PC-3 (cell line): ENCODE results near the gene HDGFL2. TPM values are rescaled to one million over a fixed set of nuclear protein-coding genes. Genes with fewer than 3 reads are reported as not detected.

Source experiments
- ATAC-seq: fragments of 200-7000 bp; cut with Tn5 transposase; 2 replicates; pipeline ENCODE4 v1.9.1; 2020; ENCODE audit warnings: mild to moderate bottlenecking, moderate library complexity
- BruUV-seq: library from RNA; stranded (reverse); fragments of 400-500 nt; replicated peaks from 2 replicates; lab custom pipeline; 2021; lab: Mats Ljungman, UMichigan
- CTCF ChIA-PET: fragments of 300-600 bp; sonication (Branson Sonifier 250); formaldehyde crosslinking; loops from one replicate; lab custom pipeline; 2022; ENCODE audit warnings: antibody characterized with exemption; lab: Charles Lee
- POLR2A ChIA-PET: fragments of 300-600 bp; sonication (Branson Sonifier 250); formaldehyde crosslinking; loops from one replicate; lab custom pipeline; 2022; ENCODE audit warnings: antibody characterized with exemption; ENCODE audit not compliant: unreplicated experiment; lab: Charles Lee
- DNase-seq: peaks from one replicate; pipeline ENCODE4 v3.0.0-alpha.2; 2015
- H2AFZ ChIP-seq: fragments of 300-600 bp; sonication (generic); 2 replicates; pipeline ENCODE4 v1.6.0; 2016; ENCODE audit warnings: antibody characterized with exemption, low read length
- H3F3A ChIP-seq: fragments of 300-600 bp; sonication (generic); one replicate; pipeline ENCODE4 v1.6.0; 2017; ENCODE audit warnings: antibody characterized with exemption, low read length, control low read depth, mild to moderate bottlenecking; ENCODE audit not compliant: unreplicated experiment
- H3K27ac ChIP-seq: fragments of 300-600 bp; sonication (generic); 2 replicates; pipeline ENCODE4 v1.5.1; 2016; ENCODE audit warnings: mild to moderate bottlenecking, low read length
- H3K27me3 ChIP-seq: fragments of 300-600 bp; sonication (generic); 2 replicates; pipeline ENCODE4 v1.6.1; 2016; ENCODE audit warnings: low read length, mixed read lengths
- H3K36me3 ChIP-seq: fragments of 300-600 bp; sonication (generic); 2 replicates; pipeline ENCODE4 v1.6.1; 2016; ENCODE audit warnings: low read depth, mixed run types, low read length, mixed read lengths
- H3K4me1 ChIP-seq: fragments of 300-600 bp; sonication (generic); 2 replicates; pipeline ENCODE4 v1.5.1; 2016; ENCODE audit warnings: low read length; ENCODE audit not compliant: insufficient read depth
- H3K4me2 ChIP-seq: fragments of 300-600 bp; sonication (generic); 2 replicates; pipeline ENCODE4 v1.6.0; 2016; ENCODE audit warnings: low read length
- H3K4me3 ChIP-seq: fragments of 300-600 bp; sonication (generic); 2 replicates; pipeline ENCODE4 v1.5.1; 2016; ENCODE audit warnings: mild to moderate bottlenecking, low read length, mixed read lengths
- H3K79me2 ChIP-seq: fragments of 300-600 bp; sonication (generic); 2 replicates; pipeline ENCODE4 v1.6.1; 2017; ENCODE audit warnings: low read length, mixed read lengths
- H3K9ac ChIP-seq: fragments of 300-600 bp; sonication (generic); 2 replicates; pipeline ENCODE4 v1.6.0; 2016; ENCODE audit warnings: mild to moderate bottlenecking, low read length
- H3K9me2 ChIP-seq: fragments of 300-600 bp; sonication (generic); replicated peaks from 2 replicates; pipeline ENCODE4 v1.6.1; 2016; ENCODE audit warnings: mixed run types, low read length, mixed read lengths
- H3K9me3 ChIP-seq: fragments of 300-600 bp; sonication (generic); 2 replicates; pipeline ENCODE4 v1.6.1; 2016; ENCODE audit warnings: low read length, mixed read lengths
- H4K20me1 ChIP-seq: fragments of 300-600 bp; sonication (generic); 2 replicates; pipeline ENCODE4 v1.6.1; 2016; ENCODE audit warnings: low read length, mixed read lengths
- CTCF ChIP-seq: fragments of 300-600 bp; sonication (generic); conservative IDR thresholded peaks from 2 replicates; pipeline ENCODE4 v1.5.1; 2017; ENCODE audit warnings: antibody characterized with exemption, low read depth, mild to moderate bottlenecking, low read length
- EZH2 ChIP-seq: fragments of 300-600 bp; sonication (generic); IDR thresholded peaks from one replicate; pipeline ENCODE4 v1.6.1; 2017; ENCODE audit warnings: antibody characterized with exemption, mild to moderate bottlenecking, low read length; ENCODE audit not compliant: unreplicated experiment
- EZH2phosphoT487 ChIP-seq: fragments of 300-600 bp; sonication (generic); IDR thresholded peaks from 2 replicates; pipeline ENCODE4 v1.6.1; 2018; ENCODE audit warnings: mild to moderate bottlenecking, antibody characterized with exemption, low read length, borderline replicate concordance
- intact Hi-C: fragments of 100-400 bp; cut with micrococcal nuclease; formaldehyde crosslinking; loops from 2 replicates; pipeline ENCODE4 v1.9.0; 2023
- total RNA-seq: library from RNA; depleted of rRNA; stranded (reverse); fragments of >200 nt; gene quantifications from 2 replicates; pipeline ENCODE4 v1.2.3, GENCODE V29; 2014

Gene HDGFL2
- total RNA-seq, 1 experiment from 2014 or later: 111 TPM

GRCh38 chr19:4482721-4483364 lies 10.7 kb downstream of the HDGFL2 start:
- no peaks in the 10 kb centered on the region for H4K20me1 ChIP-seq
- no peak overlapping the region for H3K27ac ChIP-seq
- intact Hi-C loops: no loop called here
- no peak overlapping the region for H2AFZ ChIP-seq
- no peak overlapping the region for H3K9ac ChIP-seq
- H3K27me3 ChIP-seq: no peaks in the 10 kb centered on the region
- H3K4me2 ChIP-seq: no peak overlapping the region
- H3K4me1 ChIP-seq: no peaks in the 10 kb centered on the region
- TF ChIP-seq EZH2phosphoT487 (no peak), EZH2 (no peak), CTCF (no peak)
- no peaks in the 10 kb centered on the region for H3K9me3 ChIP-seq
- no peak for ATAC-seq
- no peak overlapping the region for H3K4me3 ChIP-seq
- no TSS peak for BruUV-seq
- POLR2A ChIA-PET: no interaction called here
- CTCF ChIA-PET: interaction anchor here (0.6 kb wide), 1 partner anchor 35 kb away, joined by 8 read pairs; the partner anchor contains the start of gene PLIN4
- DNase-seq: no peak
- no peaks in the 10 kb centered on the region for H3K79me2 ChIP-seq
- H3F3A ChIP-seq: no peaks in the 10 kb centered on the region
- H3K36me3 ChIP-seq: peaks cover 11% of the 10 kb centered on the region; the same call in 1 of the 2 replicates
- no peaks in the 10 kb centered on the region for H3K9me2 ChIP-seq

- intact Hi-C loops: no loop called here
- Histone ChIP-seq H3K9ac (no peak overlapping the region), H3K4me3 (no peak overlapping the region), H3F3A (no peaks in the 10 kb centered on the region), H3K9me3 (no peaks in the 10 kb centered on the region), H3K9me2 (no peaks in the 10 kb centered on the region), H3K4me1 (no peaks in the 10 kb centered on the region), H3K36me3 (peaks cover 12% of the 10 kb centered on the region; the same call in 1 of the 2 replicates), H3K27me3 (no peaks in the 10 kb centered on the region), H3K4me2 (no peak overlapping the region), H2AFZ (no peak overlapping the region), H3K79me2 (no peaks in the 10 kb centered on the region), H3K27ac (no peak overlapping the region), H4K20me1 (no peaks in the 10 kb centered on the region)
- ChIA-PET POLR2A (no interaction called here), CTCF (no interaction called here)
- no TSS peak for BruUV-seq
- TF ChIP-seq CTCF: no peak
- TF ChIP-seq EZH2phosphoT487: no peak
- no peak for TF ChIP-seq EZH2
- no peak for ATAC-seq
- no peak for DNase-seq
Observed at GRCh38 chr19:4483385-4483784, 11.3 kb downstream of the HDGFL2 start.

- no peak overlapping the region for H3K9ac ChIP-seq
- intact Hi-C loops: no loop called here
- no peaks in the 10 kb centered on the region for H4K20me1 ChIP-seq
- no peaks in the 10 kb centered on the region for H3K27me3 ChIP-seq
- DNase-seq: no peak
- H3K27ac ChIP-seq: no peak overlapping the region
- no peak overlapping the region for H2AFZ ChIP-seq
- no peak for TF ChIP-seq CTCF
- no peak for TF ChIP-seq EZH2
- TF ChIP-seq EZH2phosphoT487: no peak
- H3K79me2 ChIP-seq: no peaks in the 10 kb centered on the region
- peaks cover 25% of the 10 kb centered on the region for H3K36me3 ChIP-seq
- no TSS peak for BruUV-seq
- no peak overlapping the region for H3K4me3 ChIP-seq
- ChIA-PET POLR2A (no interaction called here), CTCF (no interaction called here)
- no peaks in the 10 kb centered on the region for H3K9me3 ChIP-seq
- ATAC-seq: no peak
- no peak overlapping the region for H3K4me2 ChIP-seq
- no peaks in the 10 kb centered on the region for H3K4me1 ChIP-seq
- H3K9me2 ChIP-seq: no peaks in the 10 kb centered on the region
- H3F3A ChIP-seq: no peaks in the 10 kb centered on the region
Observed at GRCh38 chr19:4487572-4487971, 15.5 kb downstream of the HDGFL2 start.
